Measurements from ENCODE around the gene GORAB.

The GORAB gene

GRCh38 chr1:170593173-170594011, 61.4 kb downstream of the GORAB start:
- Histone ChIP-seq H3K9ac (ENCODE audit: low read depth, low read length) (no peak overlapping the region), H3K27me3 (ENCODE audit: insufficient read depth, low read length) (peaks cover 30% of the 10 kb centered on the region), H3K27ac (ENCODE audit: low read depth, low read length) (no peak overlapping the region), H3K4me3 (ENCODE audit: low read length) (no peak overlapping the region), H3K4me1 (ENCODE audit: insufficient read depth, low read length) (no peaks in the 10 kb centered on the region), H3K9me3 (ENCODE audit: insufficient read depth, low read depth, low read length) (no peaks in the 10 kb centered on the region), H3K36me3 (ENCODE audit: insufficient read depth, low read length) (no peaks in the 10 kb centered on the region)
- 87% methylated on average over 5 of the region's 5 CpGs for WGBS

DNA sequence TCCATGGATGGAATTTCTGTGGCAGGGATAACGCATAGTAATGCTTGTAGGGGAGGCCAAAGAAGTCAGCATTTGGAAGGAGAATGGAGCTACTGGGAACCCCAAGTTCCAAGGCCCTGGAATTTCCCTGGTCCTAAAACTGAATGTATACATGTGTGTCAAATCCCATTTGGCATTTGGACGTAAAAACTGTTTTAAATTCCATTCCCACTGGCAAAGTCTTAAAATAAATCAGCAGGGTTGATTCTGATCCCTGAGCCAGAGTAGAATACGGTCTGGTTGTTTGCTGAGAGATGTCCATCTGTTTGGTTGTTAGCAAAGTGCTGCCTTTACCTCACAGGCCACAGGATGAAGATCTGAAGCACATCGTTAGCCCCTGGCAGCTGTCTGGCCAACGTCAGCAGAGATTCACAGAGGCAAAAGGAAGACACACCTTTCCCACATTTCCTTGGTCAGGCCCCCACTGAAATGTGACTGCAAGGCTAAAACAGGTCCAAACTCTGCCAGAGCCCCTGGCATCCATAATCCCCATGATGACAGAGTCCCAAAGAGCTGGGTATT, 62.2 kb downstream of the GORAB start:
- no peak overlapping the region for H3K27ac ChIP-seq (ENCODE audit: low read depth, low read length)

DNA sequence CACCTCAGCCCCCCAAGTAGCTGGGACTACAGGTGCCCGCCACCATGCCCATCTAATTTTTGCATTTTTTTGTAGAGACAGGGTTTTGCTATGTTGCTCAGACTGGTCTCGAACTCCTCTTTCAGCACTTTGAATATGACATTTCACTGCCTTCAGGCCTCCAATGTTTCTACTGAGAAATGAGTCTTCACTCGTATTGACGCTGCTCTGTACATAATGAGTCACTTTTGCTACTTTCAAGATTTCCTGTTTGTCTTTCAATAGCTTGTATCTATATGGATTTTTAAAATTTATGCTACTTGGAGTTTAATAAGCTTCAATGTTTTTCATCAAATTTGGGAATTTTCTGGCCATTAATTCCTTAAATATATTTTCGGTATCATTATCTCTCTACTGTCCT, 64.7 kb downstream of the GORAB start:
- no peak overlapping the region for H3K4me3 ChIP-seq (ENCODE audit: low read length)
- no peak overlapping the region for H3K27ac ChIP-seq (ENCODE audit: low read depth, low read length)
- no peak overlapping the region for H3K9ac ChIP-seq (ENCODE audit: low read depth, low read length)
- H3K27me3 ChIP-seq (ENCODE audit: insufficient read depth, low read length) = no peaks in the 10 kb centered on the region
- 91% methylated on average over 4 of the region's 5 CpGs for WGBS
- H3K9me3 ChIP-seq (ENCODE audit: insufficient read depth, low read depth, low read length) = peaks cover 3% of the 10 kb centered on the region; the same call in 1 of the 2 replicates
- H3K36me3 ChIP-seq (ENCODE audit: insufficient read depth, low read length) = no peaks in the 10 kb centered on the region
- no peaks in the 10 kb centered on the region for H3K4me1 ChIP-seq (ENCODE audit: insufficient read depth, low read length)

More for the DNA sequence above, 62.2 kb downstream of the GORAB start:
- Histone ChIP-seq H3K36me3 (ENCODE audit: insufficient read depth, low read length) (no peaks in the 10 kb centered on the region), H3K9me3 (ENCODE audit: insufficient read depth, low read depth, low read length) (no peaks in the 10 kb centered on the region), H3K4me3 (ENCODE audit: low read length) (no peak overlapping the region), H3K9ac (ENCODE audit: low read depth, low read length) (no peak overlapping the region), H3K4me1 (ENCODE audit: insufficient read depth, low read length) (no peaks in the 10 kb centered on the region), H3K27me3 (ENCODE audit: insufficient read depth, low read length) (peaks cover 22% of the 10 kb centered on the region)
- WGBS = 92% methylated on average over 5 of the region's 5 CpGs

DNA sequence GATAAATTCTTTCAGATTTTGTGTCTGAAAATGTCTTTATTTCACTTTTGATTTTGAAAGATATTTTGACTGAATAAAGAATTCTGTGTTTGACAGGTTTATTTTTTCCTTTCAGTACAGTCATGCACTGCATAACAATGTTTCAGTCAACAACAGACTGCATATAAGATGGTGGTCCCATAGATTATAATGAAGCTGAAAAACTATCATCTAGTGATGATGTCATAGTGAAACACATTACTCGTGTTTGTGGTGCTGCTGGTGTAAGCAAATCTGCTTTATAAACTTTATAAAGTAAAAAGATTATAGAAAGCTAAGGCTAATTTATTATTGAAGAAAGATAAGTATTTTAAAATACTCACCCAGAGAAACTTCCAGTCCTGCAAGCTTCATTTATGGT, 66.7 kb downstream of the GORAB start:
- WGBS = no CpG with 5 or more reads among the region's 1 CpG
- Histone ChIP-seq H3K9ac (ENCODE audit: low read depth, low read length) (no peak overlapping the region), H3K27ac (ENCODE audit: low read depth, low read length) (no peak overlapping the region), H3K36me3 (ENCODE audit: insufficient read depth, low read length) (no peaks in the 10 kb centered on the region), H3K4me1 (ENCODE audit: insufficient read depth, low read length) (no peaks in the 10 kb centered on the region), H3K4me3 (ENCODE audit: low read length) (no peak overlapping the region), H3K9me3 (ENCODE audit: insufficient read depth, low read depth, low read length) (peaks cover 11% of the 10 kb centered on the region; the same call in 1 of the 2 replicates), H3K27me3 (ENCODE audit: insufficient read depth, low read length) (no peaks in the 10 kb centered on the region)

GRCh38 chr1:170599033-170599432, 67.1 kb downstream of the GORAB start:
- no peaks in the 10 kb centered on the region for H3K27me3 ChIP-seq (ENCODE audit: insufficient read depth, low read length)
- H3K9me3 ChIP-seq (ENCODE audit: insufficient read depth, low read depth, low read length) = peaks cover 11% of the 10 kb centered on the region; the same call in 1 of the 2 replicates
- H3K9ac ChIP-seq (ENCODE audit: low read depth, low read length) = no peak overlapping the region
- no peaks in the 10 kb centered on the region for H3K36me3 ChIP-seq (ENCODE audit: insufficient read depth, low read length)
- H3K4me3 ChIP-seq (ENCODE audit: low read length) = no peak overlapping the region
- no peaks in the 10 kb centered on the region for H3K4me1 ChIP-seq (ENCODE audit: insufficient read depth, low read length)
- H3K27ac ChIP-seq (ENCODE audit: low read depth, low read length) = no peak overlapping the region

DNA sequence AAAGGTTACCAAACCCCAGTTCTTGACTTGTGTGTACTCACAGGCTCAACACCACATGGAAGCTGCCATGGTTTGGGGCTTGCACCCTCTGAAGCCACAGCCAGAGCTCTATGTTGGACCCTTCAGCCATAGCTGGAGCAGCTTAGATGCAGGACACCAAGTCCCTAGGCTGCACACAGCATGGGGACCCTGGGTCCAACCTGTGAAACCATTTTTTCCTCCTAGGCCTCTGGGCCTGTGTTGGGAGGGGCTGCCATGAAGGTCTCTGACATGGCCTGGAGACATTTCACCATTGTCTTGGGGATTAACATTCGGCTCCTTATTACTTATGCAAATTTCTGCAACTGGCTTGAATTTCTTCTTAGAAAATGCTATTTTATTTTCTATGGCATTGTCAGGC, 69.9 kb downstream of the GORAB start:
- Histone ChIP-seq H3K9ac (ENCODE audit: low read depth, low read length) (no peak overlapping the region), H3K4me3 (ENCODE audit: low read length) (no peak overlapping the region), H3K36me3 (ENCODE audit: insufficient read depth, low read length) (no peaks in the 10 kb centered on the region), H3K27ac (ENCODE audit: low read depth, low read length) (no peak overlapping the region), H3K9me3 (ENCODE audit: insufficient read depth, low read depth, low read length) (peaks cover 11% of the 10 kb centered on the region; the same call in 1 of the 2 replicates), H3K4me1 (ENCODE audit: insufficient read depth, low read length) (no peaks in the 10 kb centered on the region), H3K27me3 (ENCODE audit: insufficient read depth, low read length) (no peaks in the 10 kb centered on the region)
- 100% methylated on average over 1 of the region's 1 CpG for WGBS

Data from HUES64 (cell line).